Measurements from ENCODE around the gene PTPRN2. TPM values are rescaled to one million over a fixed set of nuclear protein-coding genes. Genes with fewer than 3 reads are reported as not detected.
"Not testable (repeated sequence)": the region's sequence is repeated elsewhere in the genome, so short reads cannot be mapped to it uniquely, and the experiment has no call there.

Gene PTPRN2
- total RNA-seq, 1 experiment from 2014 or later: 3.8 TPM

- Histone ChIP-seq H3K36me3 (no peaks in the 10 kb centered on the region), H3K27ac (no peak overlapping the region), H3K27me3 (peaks cover 7% of the 10 kb centered on the region), H3K9me3 (replicated peaks) (no peaks in the 10 kb centered on the region), H3K4me1 (no peaks in the 10 kb centered on the region), H3K4me3 (no peak overlapping the region)
- no peak for DNase-seq
Observed at GRCh38 chr7:158384746-158385145, 202.9 kb downstream of the PTPRN2 start.

- Histone ChIP-seq H3K36me3 (no peaks in the 10 kb centered on the region), H3K9me3 (replicated peaks) (no peaks in the 10 kb centered on the region), H3K4me3 (no peak overlapping the region), H3K27ac (no peak overlapping the region), H3K27me3 (peaks cover 7% of the 10 kb centered on the region), H3K4me1 (no peaks in the 10 kb centered on the region)
- DNase-seq: no peak
Observed at GRCh38 chr7:158383665-158384064, 204.0 kb downstream of the PTPRN2 start.

GRCh38 chr7:158382363-158383254, 205.0 kb downstream of the PTPRN2 start:
- no peaks in the 10 kb centered on the region for H3K36me3 ChIP-seq
- H3K9me3 ChIP-seq (replicated peaks): no peaks in the 10 kb centered on the region
- H3K4me3 ChIP-seq: no peak overlapping the region
- no peak overlapping the region for H3K27ac ChIP-seq
- DNase-seq: no peak
- no peaks in the 10 kb centered on the region for H3K4me1 ChIP-seq
- H3K27me3 ChIP-seq: peaks cover 3% of the 10 kb centered on the region; the same call in 1 of the 2 replicates

DNA sequence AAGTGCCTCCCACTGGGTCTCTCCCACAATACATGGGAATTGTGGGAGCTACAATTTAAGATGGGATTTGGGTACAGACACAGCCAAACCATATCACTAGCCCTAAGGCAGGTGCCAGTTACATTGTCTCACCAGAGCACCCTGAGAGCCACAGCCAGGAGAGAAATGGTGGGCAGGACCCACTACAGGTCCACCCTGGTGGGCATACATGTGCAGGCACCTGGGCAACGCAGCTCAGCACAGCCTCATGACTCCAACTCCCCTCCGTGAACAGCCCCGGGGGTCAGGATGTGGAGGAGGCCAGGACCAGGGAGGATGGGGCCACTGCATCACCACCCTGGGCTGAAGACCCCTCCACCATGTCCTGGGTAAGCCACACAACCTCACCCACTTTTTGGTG, 205.7 kb downstream of the PTPRN2 start:
- Histone ChIP-seq H3K36me3 (no peaks in the 10 kb centered on the region), H3K9me3 (replicated peaks) (no peaks in the 10 kb centered on the region), H3K27me3 (0 out of 2 replicates have a peak, but pooled peaks cover 3% of the 10 kb centered on the region), H3K27ac (no peak overlapping the region), H3K4me1 (no peaks in the 10 kb centered on the region), H3K4me3 (no peak overlapping the region)
- no peak for DNase-seq

GRCh38 chr7:158378978-158379377, 208.6 kb downstream of the PTPRN2 start:
- Histone ChIP-seq H3K9me3 (replicated peaks) (no peaks in the 10 kb centered on the region), H3K4me3 (no peak overlapping the region), H3K36me3 (no peaks in the 10 kb centered on the region), H3K4me1 (no peaks in the 10 kb centered on the region), H3K27ac (no peak overlapping the region), H3K27me3 (peaks cover 6% of the 10 kb centered on the region; the same call in 1 of the 2 replicates)
- no peak for DNase-seq

- Histone ChIP-seq H3K36me3 (no peaks in the 10 kb centered on the region), H3K27ac (no peak overlapping the region), H3K4me1 (no peaks in the 10 kb centered on the region), H3K27me3 (peaks cover 14% of the 10 kb centered on the region), H3K4me3 (no peak overlapping the region), H3K9me3 (replicated peaks) (no peaks in the 10 kb centered on the region)
- no peak for DNase-seq
Observed at GRCh38 chr7:158377800-158378623, 209.6 kb downstream of the PTPRN2 start.

- not testable (repeated sequence) for DNase-seq; H3K27ac ChIP-seq; H3K4me3 ChIP-seq; H3K36me3 ChIP-seq; H3K9me3 ChIP-seq (replicated peaks); H3K4me1 ChIP-seq
- H3K27me3 ChIP-seq: peaks cover 15% of the 10 kb centered on the region
Observed at GRCh38 chr7:158376839-158377186, 210.8 kb downstream of the PTPRN2 start.

DNA sequence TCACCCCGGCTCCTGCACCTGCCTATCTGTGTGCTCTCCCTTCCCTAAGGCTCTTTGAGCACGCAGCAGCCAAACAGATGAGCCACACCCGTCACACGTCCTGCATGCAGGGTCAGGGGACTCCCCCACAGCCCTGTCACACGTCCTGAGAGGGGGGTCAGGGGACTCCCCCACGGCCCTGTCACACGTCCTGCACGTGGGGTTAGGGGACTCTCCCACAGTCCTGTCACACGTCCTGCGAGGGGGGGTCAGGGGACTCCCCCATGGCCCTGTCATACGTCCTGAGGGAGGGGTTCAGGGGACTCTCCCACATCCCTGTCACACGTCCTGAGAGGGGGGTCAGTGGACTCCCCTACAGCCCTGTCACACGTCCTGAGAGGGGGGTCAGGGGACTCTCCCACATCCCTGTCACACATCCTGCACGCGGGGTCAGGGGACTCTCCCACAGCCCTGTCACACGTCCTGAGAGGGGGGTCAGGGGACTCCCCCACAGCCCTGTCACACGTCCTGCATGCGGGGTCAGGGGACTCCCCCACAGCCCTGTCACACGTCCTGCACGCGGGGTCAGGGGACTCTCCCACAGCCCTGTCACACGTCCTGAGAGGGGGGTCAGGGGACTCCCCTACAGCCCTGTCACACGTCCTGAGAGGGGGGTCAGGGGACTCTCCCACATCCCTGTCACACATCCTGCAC, 211.3 kb downstream of the PTPRN2 start:
- peaks cover 18% of the 10 kb centered on the region for H3K27me3 ChIP-seq
- not testable (repeated sequence) for H3K36me3 ChIP-seq; DNase-seq; H3K4me1 ChIP-seq; H3K27ac ChIP-seq; H3K9me3 ChIP-seq (replicated peaks); H3K4me3 ChIP-seq

GRCh38 chr7:158375034-158375433, 212.6 kb downstream of the PTPRN2 start:
- no peak for DNase-seq
- Histone ChIP-seq H3K4me1 (no peaks in the 10 kb centered on the region), H3K36me3 (no peaks in the 10 kb centered on the region), H3K27ac (no peak overlapping the region), H3K27me3 (peaks cover 24% of the 10 kb centered on the region), H3K4me3 (no peak overlapping the region), H3K9me3 (replicated peaks) (no peaks in the 10 kb centered on the region)

DNA sequence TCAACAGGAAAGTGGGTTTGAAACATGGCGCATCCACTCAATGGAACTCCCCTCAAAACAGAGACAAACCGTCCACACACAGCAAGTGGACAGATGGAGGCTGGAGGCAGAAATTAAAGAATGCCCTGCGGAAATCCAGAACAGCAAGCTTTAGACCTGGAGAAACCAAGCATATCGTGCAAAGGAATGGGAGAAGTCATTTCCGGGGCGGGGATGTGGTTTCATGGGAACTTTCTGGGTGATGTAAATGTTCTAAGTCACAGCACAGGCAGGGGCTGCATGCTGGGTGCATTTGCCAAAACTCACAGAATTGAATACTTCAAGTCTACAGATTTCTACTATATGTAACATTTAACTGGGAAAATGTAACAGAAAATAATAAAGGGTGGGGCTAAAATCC, 213.0 kb downstream of the PTPRN2 start:
- Histone ChIP-seq H3K4me1 (no peaks in the 10 kb centered on the region), H3K9me3 (replicated peaks) (no peaks in the 10 kb centered on the region), H3K27me3 (peaks cover 24% of the 10 kb centered on the region), H3K27ac (no peak overlapping the region), H3K36me3 (no peaks in the 10 kb centered on the region), H3K4me3 (no peak overlapping the region)
- no peak for DNase-seq

DNA sequence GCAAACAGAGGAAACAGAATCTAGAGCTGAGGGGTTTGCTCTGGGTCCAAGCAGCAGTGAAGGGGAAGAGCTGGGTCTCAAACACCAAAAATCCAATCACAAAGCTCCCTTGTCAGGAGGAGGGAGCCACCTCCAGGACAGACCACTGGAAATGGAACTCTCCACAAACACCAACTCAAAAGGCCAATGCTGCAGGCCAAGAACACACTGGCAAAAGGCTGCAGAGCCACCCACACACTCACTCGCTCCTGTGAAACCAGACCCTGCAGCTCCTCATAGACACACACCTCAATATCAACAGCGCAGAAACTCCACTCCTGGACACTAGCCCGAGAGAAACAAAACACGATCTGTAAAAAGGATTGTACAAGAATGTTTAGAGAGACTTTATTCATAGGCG, 213.5 kb downstream of the PTPRN2 start:
- peaks cover 24% of the 10 kb centered on the region for H3K27me3 ChIP-seq
- H3K4me3 ChIP-seq: no peak overlapping the region
- no peaks in the 10 kb centered on the region for H3K4me1 ChIP-seq
- H3K27ac ChIP-seq: no peak overlapping the region
- H3K36me3 ChIP-seq: no peaks in the 10 kb centered on the region
- H3K9me3 ChIP-seq (replicated peaks): no peaks in the 10 kb centered on the region
- DNase-seq: no peak

- H3K36me3 ChIP-seq: no peaks in the 10 kb centered on the region
- H3K9me3 ChIP-seq (replicated peaks): no peaks in the 10 kb centered on the region
- no peak overlapping the region for H3K27ac ChIP-seq
- H3K4me3 ChIP-seq: no peak overlapping the region
- H3K4me1 ChIP-seq: no peaks in the 10 kb centered on the region
- no peak for DNase-seq
- H3K27me3 ChIP-seq: peaks cover 24% of the 10 kb centered on the region
Observed at GRCh38 chr7:158373476-158374133, 214.0 kb downstream of the PTPRN2 start.

DNA sequence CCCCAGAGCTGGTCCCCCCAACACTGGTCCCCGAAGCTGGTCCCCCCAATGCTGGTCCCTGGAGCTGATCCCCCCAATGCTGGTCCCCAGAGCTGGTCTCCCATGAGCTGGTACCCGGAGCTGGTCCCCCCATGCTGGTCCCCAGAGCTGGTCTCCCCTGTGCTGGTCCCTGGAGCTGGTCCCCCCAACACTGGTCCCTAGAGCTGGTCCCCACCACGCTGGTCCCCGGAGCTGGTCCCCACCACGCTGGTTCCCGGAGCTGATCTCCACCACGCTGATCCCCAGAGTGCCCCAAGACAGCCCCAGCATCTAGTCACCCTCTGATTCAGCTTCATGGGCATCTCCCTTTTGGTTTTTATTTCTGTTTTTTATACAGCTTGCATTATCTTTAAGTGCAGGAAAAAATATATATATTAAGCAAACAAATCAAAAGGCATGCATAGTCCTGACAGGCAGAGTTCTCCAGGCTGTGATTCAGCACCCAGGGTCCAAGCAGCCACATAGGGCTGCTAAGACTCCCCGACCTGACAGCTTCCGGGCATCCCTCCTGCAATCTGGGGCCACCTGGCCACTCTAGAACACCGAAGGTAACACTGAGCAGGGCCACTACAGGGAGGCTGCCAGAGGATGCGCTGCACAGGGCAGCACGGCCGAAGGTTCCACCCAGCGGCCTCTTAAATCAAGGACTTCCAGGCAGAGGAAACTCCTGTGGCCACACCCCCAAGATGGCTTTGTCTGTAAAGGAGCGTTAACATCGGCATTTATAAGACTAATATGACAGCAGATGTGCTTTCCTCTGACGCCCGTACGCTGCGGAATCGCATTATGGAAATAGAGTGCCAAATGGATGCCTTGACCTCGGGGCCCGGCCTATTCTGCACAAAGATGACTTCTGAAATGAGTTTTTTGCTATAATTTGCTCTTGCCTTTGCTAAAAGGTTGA, 215.0 kb downstream of the PTPRN2 start:
- Histone ChIP-seq H3K27me3 (peaks cover 29% of the 10 kb centered on the region), H3K4me3 (no peak overlapping the region), H3K9me3 (replicated peaks) (no peaks in the 10 kb centered on the region), H3K27ac (no peak overlapping the region), H3K36me3 (no peaks in the 10 kb centered on the region), H3K4me1 (no peaks in the 10 kb centered on the region)
- DNase-seq: no peak

DNA sequence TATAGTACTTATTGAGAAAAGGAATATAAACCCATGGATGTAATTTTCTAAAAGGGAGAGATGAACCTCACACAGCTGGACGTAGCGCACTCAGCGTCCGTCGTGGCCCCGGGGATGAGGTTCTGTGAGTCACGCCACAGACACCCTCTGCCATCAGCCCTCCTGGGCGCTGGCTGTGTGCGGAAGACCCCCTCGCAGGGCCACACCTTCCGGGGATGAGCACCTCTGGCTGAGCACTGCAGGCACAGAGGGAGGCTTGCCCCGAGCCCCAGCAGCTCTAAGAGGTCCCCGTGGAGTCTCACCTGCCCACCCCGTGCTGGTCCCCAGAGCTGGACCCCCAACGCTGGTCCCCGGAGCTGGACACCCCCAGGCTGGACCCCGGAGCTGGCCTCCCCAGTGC, 215.8 kb downstream of the PTPRN2 start:
- no peaks in the 10 kb centered on the region for H3K36me3 ChIP-seq
- H3K27me3 ChIP-seq: peaks cover 34% of the 10 kb centered on the region
- no peak for DNase-seq
- H3K4me3 ChIP-seq: no peak overlapping the region
- no peaks in the 10 kb centered on the region for H3K9me3 ChIP-seq (replicated peaks)
- H3K4me1 ChIP-seq: no peaks in the 10 kb centered on the region
- no peak overlapping the region for H3K27ac ChIP-seq
